OCI-LY7 (cell line): Measurements from ENCODE around the gene NUDCD3. TPM values are rescaled to one million over a fixed set of nuclear protein-coding genes. Genes with fewer than 3 reads are reported as not detected.

Experiments used
- BruUV-seq: library from RNA; stranded (reverse); fragments of 400-500 nt; replicated peaks from 2 replicates; lab custom pipeline; 2021; lab: Mats Ljungman, UMichigan
- CTCF ChIA-PET: fragments of 300-600 bp; sonication (Branson Sonifier 250); formaldehyde crosslinking; loops from one replicate; lab custom pipeline; 2022; ENCODE audit warnings: antibody characterized with exemption; ENCODE audit not compliant: unreplicated experiment; lab: Charles Lee
- POLR2A ChIA-PET: fragments of 300-600 bp; sonication (Branson Sonifier 250); formaldehyde crosslinking; loops from one replicate; lab custom pipeline; 2022; ENCODE audit warnings: antibody characterized with exemption; lab: Charles Lee
- DNase-seq: peaks from one replicate; pipeline ENCODE4 v3.0.0-alpha.2; 2015; ENCODE audit warnings: low spot score
- H2AFZ ChIP-seq: fragments of 200-600 bp; sonication (generic), shearing (Covaris generic); 2 replicates; pipeline ENCODE4 v1.6.1; 2014; ENCODE audit warnings: mild to moderate bottlenecking, antibody characterized with exemption, low read length, moderate library complexity
- H3K27ac ChIP-seq: fragments of 200-600 bp; sonication (generic); 2 replicates; pipeline ENCODE4 v1.5.1; 2014; ENCODE audit warnings: mixed run types, low read depth, mild to moderate bottlenecking, moderate library complexity, low read length, inconsistent platforms; ENCODE audit not compliant: poor library complexity, severe bottlenecking
- H3K36me3 ChIP-seq: fragments of 200-600 bp; sonication (generic); 2 replicates; pipeline ENCODE4 v1.6.1; 2014; ENCODE audit warnings: mild to moderate bottlenecking, antibody characterized with exemption, low read length, moderate library complexity, mixed read lengths; ENCODE audit not compliant: insufficient read depth
- H3K4me1 ChIP-seq: fragments of 200-600 bp; sonication (generic); 2 replicates; pipeline ENCODE4 v1.5.1; 2014; ENCODE audit warnings: mild to moderate bottlenecking, low read length; ENCODE audit not compliant: insufficient read depth, poor library complexity, severe bottlenecking
- H3K4me2 ChIP-seq: fragments of 200-600 bp; sonication (generic); 2 replicates; pipeline ENCODE4 v1.6.1; 2014; ENCODE audit warnings: mild to moderate bottlenecking, low read length
- H3K4me3 ChIP-seq: fragments of 200-600 bp; sonication (generic); 2 replicates; pipeline ENCODE4 v1.5.1; 2014; ENCODE audit warnings: mild to moderate bottlenecking, low read depth, low read length; ENCODE audit not compliant: poor library complexity, severe bottlenecking
- H3K79me2 ChIP-seq: fragments of 200-600 bp; sonication (generic); 2 replicates; pipeline ENCODE4 v1.6.1; 2016; ENCODE audit warnings: low read depth, mild to moderate bottlenecking, low read length, moderate library complexity, mixed read lengths; ENCODE audit not compliant: insufficient read depth
- H3K9me2 ChIP-seq: fragments of 200-600 bp; sonication (generic); 2 replicates; pipeline ENCODE4 v1.6.1; 2016; ENCODE audit warnings: mild to moderate bottlenecking, low read length, mixed read lengths; ENCODE audit not compliant: insufficient read depth
- H3K9me3 ChIP-seq: fragments of 200-600 bp; sonication (generic); 2 replicates; pipeline ENCODE4 v1.6.1; 2014; ENCODE audit warnings: mild to moderate bottlenecking, mixed run types, low read length, mixed read lengths
- H4K20me1 ChIP-seq: fragments of 200-600 bp; sonication (generic); 2 replicates; pipeline ENCODE4 v1.6.1; 2014; ENCODE audit warnings: mild to moderate bottlenecking, antibody characterized with exemption, low read length, moderate library complexity, mixed read lengths; ENCODE audit not compliant: insufficient read depth
- CTCF ChIP-seq: fragments of 200-600 bp; sonication (generic); conservative IDR thresholded peaks from 2 replicates; pipeline ENCODE4 v1.5.1; 2014; ENCODE audit warnings: mild to moderate bottlenecking, antibody characterized with exemption, low read length, moderate library complexity, mixed read lengths
- EZH2phosphoT487 ChIP-seq: fragments of 200-600 bp; sonication (generic); IDR thresholded peaks from 2 replicates; pipeline ENCODE4 v1.6.1; 2018; ENCODE audit warnings: low read depth, borderline replicate concordance, mild to moderate bottlenecking, mixed run types, antibody characterized with exemption, low read length, moderate library complexity, mixed read lengths
- intact Hi-C: fragments of 100-400 bp; cut with micrococcal nuclease; formaldehyde crosslinking; loops from one replicate; pipeline ENCODE4 v1.10.0; 2022; ENCODE audit not compliant: unreplicated experiment
- total RNA-seq, 2 experiments: library from RNA; depleted of rRNA in 1 of 2; stranded (reverse); fragments of >200 nt in 1 of 2; shearing (Covaris generic) in 1 of 2; gene quantifications; 2 replicates each; pipeline ENCODE4 v1.2.3, GENCODE V29; 2014 to 2022

The NUDCD3 gene
- total RNA-seq, 2 experiments from 2014 or later: 57.0 to 108 TPM

DNA sequence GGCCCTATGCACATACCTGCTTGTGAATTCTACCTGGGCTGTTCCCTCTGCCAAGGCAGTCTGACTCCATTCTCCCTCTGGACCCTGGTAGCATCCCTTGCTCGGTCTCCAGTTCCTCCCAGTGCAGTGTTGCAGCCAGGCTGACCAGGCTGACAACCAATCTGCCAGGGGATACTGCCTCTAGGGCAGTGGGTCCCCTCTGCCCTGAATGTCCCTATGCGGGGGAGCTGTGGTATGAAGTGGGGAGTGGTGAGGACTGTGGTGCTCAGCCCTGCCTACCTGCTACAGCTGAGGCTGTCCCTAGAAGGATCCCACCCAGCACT is 117.1 kb downstream of the NUDCD3 start:
- H3K9me3 ChIP-seq: no peaks in the 10 kb centered on the region
- H3K9me2 ChIP-seq: no peaks in the 10 kb centered on the region
- ChIA-PET POLR2A (interaction anchor here (1.0 kb wide), 1 partner anchor 21 kb away, joined by 3 read pairs; no protein-coding TSS in a partner anchor), CTCF (interaction anchor here (0.5 kb wide), 1 partner anchor 165 kb away, joined by 6 read pairs; no protein-coding TSS in a partner anchor)
- intact Hi-C loops: no loop called here
- BruUV-seq: no TSS peak
- no peak overlapping the region for H2AFZ ChIP-seq
- H3K27ac ChIP-seq: no peak overlapping the region
- no peak for DNase-seq
- H3K36me3 ChIP-seq: no peaks in the 10 kb centered on the region
- H4K20me1 ChIP-seq: no peaks in the 10 kb centered on the region
- peaks cover 12% of the 10 kb centered on the region for H3K4me1 ChIP-seq
- H3K4me3 ChIP-seq: no peak overlapping the region
- no peak overlapping the region for H3K4me2 ChIP-seq
- no peak for TF ChIP-seq EZH2phosphoT487
- H3K79me2 ChIP-seq: no peaks in the 10 kb centered on the region

- intact Hi-C loops: no loop called here
- CTCF ChIA-PET: no interaction called here
- H3K9me3 ChIP-seq: no peaks in the 10 kb centered on the region
These were observed 117.7 kb downstream of the NUDCD3 start for GRCh38 chr7:44372560-44373417.

DNA sequence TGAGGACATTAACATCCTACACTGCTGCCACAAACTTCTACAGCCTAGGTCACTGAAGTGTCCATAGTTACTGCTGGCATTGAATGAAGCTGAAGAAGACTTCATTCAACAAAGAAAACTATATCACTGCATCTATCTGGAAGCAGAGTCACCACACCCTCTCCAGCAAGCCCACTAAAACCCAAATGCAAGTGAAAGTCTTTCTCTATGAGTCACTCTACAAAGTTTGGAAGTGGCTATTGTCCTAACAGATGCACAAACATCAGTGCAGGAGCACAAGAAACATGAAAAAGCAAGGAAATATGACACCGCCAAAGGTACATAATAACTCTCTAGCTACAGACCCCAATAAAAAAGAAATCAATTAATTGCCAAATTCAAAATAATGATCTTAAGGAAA is 121.6 kb downstream of the NUDCD3 start:
- Histone ChIP-seq H3K27ac (no peak overlapping the region), H3K4me2 (no peak overlapping the region)
- CTCF ChIA-PET: no interaction called here

More at GRCh38 chr7:44372560-44373417, 117.7 kb downstream of the NUDCD3 start:
- Histone ChIP-seq H3K27ac (no peak overlapping the region), H3K4me3 (no peak overlapping the region), H4K20me1 (no peaks in the 10 kb centered on the region), H3K4me2 (no peak overlapping the region), H3K79me2 (no peaks in the 10 kb centered on the region), H2AFZ (no peak overlapping the region), H3K4me1 (peaks cover 6% of the 10 kb centered on the region), H3K9me2 (no peaks in the 10 kb centered on the region), H3K36me3 (no peaks in the 10 kb centered on the region)
- BruUV-seq: no TSS peak
- no peak for DNase-seq
- TF ChIP-seq EZH2phosphoT487 (no peak), CTCF (no peak)
- POLR2A ChIA-PET: interaction anchor here (1.0 kb wide), 1 partner anchor 20 kb away, joined by 3 read pairs; no protein-coding TSS in a partner anchor

More for the DNA sequence above, 121.6 kb downstream of the NUDCD3 start:
- H3K4me3 ChIP-seq: no peak overlapping the region
- no TSS peak for BruUV-seq
- no peaks in the 10 kb centered on the region for H3K36me3 ChIP-seq
- H2AFZ ChIP-seq: no peak overlapping the region
- no peak for TF ChIP-seq CTCF
- TF ChIP-seq EZH2phosphoT487: no peak
- H3K9me3 ChIP-seq: no peaks in the 10 kb centered on the region
- no peak for DNase-seq
- no peaks in the 10 kb centered on the region for H3K9me2 ChIP-seq
- H3K4me1 ChIP-seq: peaks cover 12% of the 10 kb centered on the region
- POLR2A ChIA-PET: interaction anchor here (0.6 kb wide), 1 partner anchor 510 kb away, joined by 4 read pairs; no protein-coding TSS in a partner anchor
- intact Hi-C loops: no loop called here
- H3K79me2 ChIP-seq: no peaks in the 10 kb centered on the region
- no peaks in the 10 kb centered on the region for H4K20me1 ChIP-seq
